Measurements from ENCODE around the gene LLGL2.
"Not testable (repeated sequence)": the region's sequence is repeated elsewhere in the genome, so short reads cannot be mapped to it uniquely, and the experiment has no call there.

GRCh38 chr17:75583197-75583596 lies 57.7 kb downstream of the LLGL2 start:
- TF ChIP-seq CTCF (IDR thresholded peaks at IDR 0.05; ENCODE audit: low read depth, low read length, poor library complexity, severe bottlenecking); EZH2phosphoT487 (IDR thresholded peaks at IDR 0.05; ENCODE audit: borderline replicate concordance, low read length): not testable (repeated sequence)
